GM19023 (cell line): Measurements from ENCODE around the gene VIL1.

Experiments used
- ATAC-seq: cut with Tn5 transposase; IDR thresholded peaks from one replicate; pipeline ENCODE4 v1.9.1; 2021; ENCODE audit warnings: mild to moderate bottlenecking, moderate library complexity; ENCODE audit not compliant: unreplicated experiment

Gene VIL1

GRCh38 chr2:218482651-218483050 lies 63.7 kb downstream of the VIL1 start:
- ATAC-seq, result no peak

- no peak for ATAC-seq
Measured at GRCh38 chr2:218485986-218486667, 67.2 kb downstream of the VIL1 start.

- ATAC-seq, result no peak
Measured at GRCh38 chr2:218500501-218501060, 81.7 kb downstream of the VIL1 start.

GRCh38 chr2:218501665-218502064 lies 82.7 kb downstream of the VIL1 start:
- ATAC-seq, result no peak
